GM18519 (cell line): ENCODE results near the gene NOXRED1.
"Not testable (repeated sequence)": the region's sequence is repeated elsewhere in the genome, so short reads cannot be mapped to it uniquely, and the experiment has no call there.

ENCODE experiments used
- ATAC-seq: cut with Tn5 transposase; IDR thresholded peaks from one replicate; pipeline ENCODE4 v1.9.1; 2021; ENCODE audit warnings: mild to moderate bottlenecking, moderate library complexity; ENCODE audit not compliant: unreplicated experiment, low FRiP score

The NOXRED1 gene

DNA sequence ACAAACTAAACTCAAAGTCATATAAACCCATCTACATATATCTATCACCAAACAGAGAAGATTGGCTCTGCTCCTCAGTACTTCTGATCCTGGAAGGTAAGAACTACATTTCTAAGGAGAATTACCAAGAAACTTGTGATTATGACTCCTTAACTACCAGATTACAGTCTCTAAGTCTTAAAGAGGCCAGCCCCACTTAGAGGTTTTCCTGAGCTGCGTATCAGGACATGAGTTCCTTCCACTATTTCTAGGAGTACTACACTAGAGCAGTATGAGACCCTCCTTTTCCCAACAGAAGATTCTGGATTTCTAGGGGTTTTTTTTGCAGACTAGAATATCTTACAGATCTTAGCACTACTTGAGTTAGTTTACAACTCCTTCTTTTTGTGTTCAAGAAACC, at the start of gene NOXRED1:
TSS of gene NOXRED1 (minus strand) at position 101 of the 400 bp plus-strand sequence. CDS start 634 bp downstream, outside the sequence.
- ATAC-seq = no peak

DNA sequence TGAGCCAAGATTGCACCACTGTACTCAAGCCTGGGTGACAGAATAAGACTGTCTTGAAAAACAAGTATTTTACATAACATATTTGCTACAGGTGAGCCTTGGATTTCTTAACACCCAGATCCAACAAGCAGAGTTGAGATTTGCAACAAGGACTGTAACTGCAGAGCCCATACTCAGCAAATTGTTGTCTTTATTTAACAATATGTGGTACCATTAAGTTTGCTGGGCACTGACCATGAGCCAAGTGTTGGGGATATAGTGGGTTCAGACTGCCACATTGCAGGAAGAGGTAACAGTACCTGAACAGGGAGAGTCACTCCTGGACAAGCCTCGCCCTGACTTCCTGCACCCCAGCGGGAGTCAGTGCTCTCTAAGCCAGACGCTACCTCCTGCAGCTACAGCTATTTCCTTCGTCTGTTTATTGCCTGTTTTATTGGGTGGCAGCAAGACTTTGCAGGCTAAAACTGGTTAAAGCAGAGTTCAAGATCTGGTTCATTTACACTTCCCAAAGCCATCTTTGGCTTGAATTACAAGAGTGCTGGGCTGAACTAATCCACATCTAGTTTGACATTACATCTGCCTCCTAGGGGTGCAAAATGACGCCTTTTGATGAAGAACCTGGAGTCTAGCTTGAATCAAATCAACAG, 47.0 kb upstream of the NOXRED1 start:
- no peak for ATAC-seq

- ATAC-seq = no peak
Measured at GRCh38 chr14:77469539-77469938, 46.2 kb upstream of the NOXRED1 start.

DNA sequence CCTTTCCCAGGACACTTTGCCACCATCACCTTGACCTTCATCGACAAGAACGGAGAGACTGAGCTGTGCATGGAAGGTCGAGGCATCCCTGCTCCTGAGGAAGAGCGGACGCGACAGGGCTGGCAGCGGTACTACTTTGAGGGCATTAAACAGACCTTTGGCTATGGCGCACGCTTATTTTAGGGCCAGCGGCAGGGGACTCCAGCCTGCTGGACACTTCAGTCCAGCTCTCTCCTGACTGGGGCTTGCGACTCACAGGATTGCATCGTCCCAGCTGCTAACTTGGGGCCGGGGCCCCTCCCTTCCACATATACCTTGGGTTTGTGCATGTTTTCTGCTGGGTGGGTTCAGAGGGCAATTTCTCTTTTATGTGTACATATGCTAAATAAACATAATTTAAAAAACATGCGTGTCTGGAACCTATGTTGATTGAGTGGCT, 45.8 kb upstream of the NOXRED1 start:
- ATAC-seq = no peak

DNA sequence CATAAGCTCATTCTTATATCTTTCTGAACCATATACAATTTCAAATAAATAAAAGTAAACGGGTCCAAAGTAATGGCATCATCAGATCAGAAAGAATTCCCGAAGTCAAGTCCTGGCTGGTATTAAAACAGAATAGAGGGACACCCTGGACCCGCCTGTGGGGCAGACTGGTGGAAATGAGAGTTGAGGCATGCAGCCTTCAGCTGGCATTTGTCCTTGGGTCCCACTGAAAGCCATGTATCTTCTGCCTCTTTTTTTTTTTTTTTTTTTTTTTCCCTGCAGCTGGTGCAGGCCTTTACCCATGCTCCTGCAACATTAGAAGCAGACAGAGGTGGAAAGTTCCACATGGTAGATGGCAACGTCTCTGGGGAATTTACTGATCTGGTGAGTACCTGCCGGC, 44.5 kb upstream of the NOXRED1 start:
- no peak for ATAC-seq

- ATAC-seq = no peak
Measured at GRCh38 chr14:77459072-77459723, 35.9 kb upstream of the NOXRED1 start.

GRCh38 chr14:77458249-77458950, 35.1 kb upstream of the NOXRED1 start:
- ATAC-seq = peak; percentile 10

DNA sequence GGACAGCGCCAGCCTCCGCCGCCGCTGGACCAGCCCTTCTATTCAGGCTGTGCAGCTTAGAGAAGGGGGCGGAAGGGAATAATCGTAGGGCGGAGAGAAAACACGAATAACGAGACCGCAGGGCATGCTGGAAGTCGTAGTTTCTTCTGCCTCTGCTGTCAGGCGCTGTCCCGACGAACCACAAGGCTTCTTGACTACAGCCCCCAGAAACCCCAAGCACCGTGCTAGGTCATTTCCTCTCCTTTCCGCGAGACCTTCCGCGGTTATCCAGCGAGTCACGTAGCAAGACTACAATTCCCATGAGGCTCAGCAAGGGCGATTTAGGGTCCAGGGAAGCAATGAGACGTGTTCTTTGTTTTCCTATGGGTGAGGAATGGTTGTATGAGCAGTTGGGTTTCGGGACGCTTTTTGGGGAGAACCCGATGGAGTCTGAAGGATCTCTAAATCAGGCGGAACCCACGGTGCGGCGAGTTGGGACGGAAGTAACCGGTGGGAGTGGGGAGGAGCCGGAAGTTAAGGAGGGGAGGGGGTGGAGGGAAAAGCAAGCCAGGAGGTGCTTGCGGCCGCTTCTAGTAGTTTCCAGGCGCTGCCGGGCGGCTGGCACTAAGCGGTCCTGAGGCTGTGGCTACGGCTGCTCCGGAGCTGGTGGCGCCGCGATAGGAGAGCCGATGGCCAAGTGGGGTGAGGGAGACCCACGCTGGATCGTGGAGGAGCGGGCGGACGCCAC, 34.4 kb upstream of the NOXRED1 start, which contains the start of the genes AHSA1 and VIPAS39:
TSS of gene AHSA1 (plus strand) at position 572 of the 727 bp plus-strand sequence. CDS start at position 669, 97 bp downstream.
TSS of gene VIPAS39 (minus strand) at position 80 of the 727 bp plus-strand sequence. CDS start 3,499 bp downstream, outside the sequence.
- peak; percentile 90 for ATAC-seq

GRCh38 chr14:77457115-77457521, 33.8 kb upstream of the NOXRED1 start:
- no peak for ATAC-seq

DNA sequence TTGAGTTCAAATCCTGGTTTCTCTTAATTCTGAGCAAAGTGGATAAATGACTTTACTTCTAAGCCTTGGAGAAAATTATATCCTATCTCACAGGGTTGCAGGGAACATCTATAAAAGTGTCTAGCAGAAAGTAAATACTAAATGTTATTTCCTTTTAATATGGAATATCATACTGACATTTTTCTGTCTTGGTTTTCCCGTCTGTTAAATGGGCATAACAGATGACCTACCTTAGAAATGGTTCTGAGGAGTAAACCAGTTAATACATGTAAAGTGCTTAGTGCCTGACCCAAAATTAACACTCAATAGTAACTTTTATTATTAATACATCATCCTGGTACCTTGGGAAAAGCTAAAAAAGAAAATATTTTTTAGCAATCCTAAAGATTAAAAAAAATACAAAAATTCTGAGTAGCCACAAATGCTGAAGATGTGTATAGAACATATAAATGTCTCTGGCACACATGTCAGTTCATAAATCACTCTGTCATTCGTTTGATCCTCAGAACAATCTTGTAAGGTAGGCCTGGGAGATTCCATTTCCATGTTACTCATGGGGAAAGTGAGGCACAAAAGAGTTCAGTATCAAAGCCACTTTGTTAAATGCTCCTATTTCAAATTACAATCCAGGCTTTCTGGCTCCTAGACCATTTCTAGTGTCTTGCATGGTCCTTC, 32.8 kb upstream of the NOXRED1 start:
- no peak for ATAC-seq

GRCh38 chr14:77442196-77442595, 18.9 kb upstream of the NOXRED1 start:
- no peak for ATAC-seq

- ATAC-seq = no peak
Measured at GRCh38 chr14:77439861-77440260, 16.5 kb upstream of the NOXRED1 start.

GRCh38 chr14:77438596-77438995, 15.3 kb upstream of the NOXRED1 start:
- no peak for ATAC-seq

DNA sequence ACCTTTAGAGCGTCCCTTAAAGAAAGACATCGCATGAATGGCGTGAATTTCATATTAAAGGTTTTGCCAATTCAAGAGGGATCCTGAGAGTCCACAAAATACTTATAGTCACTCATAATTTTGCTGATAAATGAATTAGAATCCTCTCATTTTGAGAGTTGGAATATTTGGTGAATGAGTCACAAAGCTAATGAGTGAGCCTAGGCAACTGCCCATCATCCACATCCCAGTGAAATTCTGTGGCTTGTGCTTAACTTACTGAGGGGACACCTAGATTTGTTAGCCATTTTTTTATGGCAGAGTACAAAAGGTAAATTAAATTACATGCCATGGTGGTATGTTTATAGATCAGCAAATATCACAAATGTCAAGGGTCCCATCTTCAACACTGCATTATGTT, 12.7 kb upstream of the NOXRED1 start:
- ATAC-seq = no peak

- ATAC-seq = no peak
Measured at GRCh38 chr14:77426396-77426795, 3.1 kb upstream of the NOXRED1 start.

DNA sequence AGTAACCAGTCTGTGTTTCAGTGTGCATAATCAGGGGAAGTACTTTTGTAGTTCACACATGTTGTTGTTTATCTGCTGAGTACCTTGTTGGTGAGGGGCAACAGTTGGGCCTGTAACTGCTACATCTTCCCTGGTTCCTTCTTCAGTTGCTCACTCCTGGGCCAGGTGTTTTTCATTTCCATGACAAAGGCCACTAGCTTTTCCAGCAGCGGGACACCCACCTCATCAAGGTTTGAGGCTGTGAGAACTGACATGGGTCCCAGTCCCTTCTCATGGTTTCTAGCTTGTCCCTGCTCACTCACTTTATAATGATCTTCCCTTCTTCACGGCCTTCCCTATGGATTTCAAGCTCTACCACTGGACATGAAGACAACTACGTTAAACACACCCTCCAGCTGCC, 1.5 kb upstream of the NOXRED1 start:
- ATAC-seq = no peak

- ATAC-seq = no peak
Measured at GRCh38 chr14:77421201-77421600, 2.1 kb downstream of the NOXRED1 start.

- no peak for ATAC-seq
Measured at GRCh38 chr14:77416836-77417235, 6.5 kb downstream of the NOXRED1 start.

GRCh38 chr14:77416098-77416497, 7.2 kb downstream of the NOXRED1 start:
- ATAC-seq = not testable (repeated sequence)

- not testable (repeated sequence) for ATAC-seq
Measured at GRCh38 chr14:77415403-77416030, 7.8 kb downstream of the NOXRED1 start.
